SK-N-SH (cell line): ENCODE measurements around the gene ATOSB. TPM values are rescaled to one million over a fixed set of nuclear protein-coding genes. Genes with fewer than 3 reads are reported as not detected.

Experiments used
- CTCF ChIA-PET: fragments of 300-600, 350-600 bp; formaldehyde crosslinking; extraction: SDS; loops from one replicate; lab custom pipeline; 2021; lab: Yijun Ruan, JAX
- POLR2A ChIA-PET: fragments of 350-600 bp; sonication (Branson Sonifier 250); formaldehyde crosslinking; extraction: SDS; loops from one replicate; lab custom pipeline; 2020; ENCODE audit warnings: antibody characterized with exemption, inconsistent platforms; lab: Yijun Ruan, JAX
- DNase-seq: peaks from one replicate; pipeline ENCODE4 v3.0.0; 2012
- H2AFZ ChIP-seq: fragments of 200-600 bp; sonication (generic); 2 replicates; pipeline ENCODE4 v1.8.1; 2016; ENCODE audit warnings: antibody characterized with exemption, mild to moderate bottlenecking, low read depth
- H3F3A ChIP-seq: fragments of 200-600 bp; sonication (generic); replicated peaks from 2 replicates; pipeline ENCODE3; 2016; ENCODE audit warnings: antibody characterized with exemption, mild to moderate bottlenecking; ENCODE audit not compliant: insufficient read depth
- H3K27ac ChIP-seq, 2 experiments: fragments of 200-500 bp in 1 of 2; fragments of 200-600 bp in 1 of 2; sonication (Bioruptor generic) in 1 of 2; sonication (generic), shearing (Covaris generic) in 1 of 2; 2 replicates each; pipeline versions ENCODE4 v1.5.1 to v1.6.1; 2014 to 2016; ENCODE audit warnings: low read depth in 2 of 2, inconsistent platforms in 1 of 2, low read length in 1 of 2, mild to moderate bottlenecking in 1 of 2, mixed read lengths in 1 of 2
- H3K27me3 ChIP-seq: fragments of 200-600 bp; sonication (generic), shearing (Covaris generic); 2 replicates; pipeline ENCODE4 v1.6.1; 2016; ENCODE audit warnings: mixed run types; ENCODE audit not compliant: insufficient read depth
- H3K36me3 ChIP-seq, 2 experiments: fragments of 200-500 bp in 1 of 2; fragments of 200-600 bp in 1 of 2; sonication (Bioruptor generic) in 1 of 2; sonication (generic) in 1 of 2; replicated peaks in 1 of 2; 2 replicates each; pipeline versions ENCODE3 to v1.5.1; 2014 to 2016; ENCODE audit warnings: low read length in 1 of 2, mild to moderate bottlenecking in 1 of 2; ENCODE audit not compliant: insufficient read depth in 2 of 2, control insufficient read depth in 1 of 2
- H3K4me1 ChIP-seq, 2 experiments: fragments of 200-500 bp in 1 of 2; fragments of 200-600 bp in 1 of 2; sonication (Bioruptor generic) in 1 of 2; sonication (generic), shearing (Covaris generic) in 1 of 2; 2 replicates each; pipeline versions ENCODE4 v1.5.1 to v1.6.1; 2014 to 2016; ENCODE audit warnings: low read depth in 1 of 2, low read length in 1 of 2, mixed run types in 1 of 2; ENCODE audit not compliant: insufficient read depth in 2 of 2, control insufficient read depth in 1 of 2
- H3K4me2 ChIP-seq: fragments of 200-600 bp; sonication (generic), shearing (Covaris generic); 2 replicates; pipeline ENCODE4 v1.6.1; 2017; ENCODE audit warnings: mixed run types
- H3K4me3 ChIP-seq, 2 experiments: fragments of 200-500 bp in 1 of 2; fragments of 200-600 bp in 1 of 2; sonication (Bioruptor generic) in 1 of 2; sonication (generic), shearing (Covaris generic) in 1 of 2; 2 replicates each; pipeline versions ENCODE4 v1.5.1 to v1.8.1; 2014 to 2016; ENCODE audit warnings: low read depth in 2 of 2, inconsistent platforms in 1 of 2, low read length in 1 of 2, mild to moderate bottlenecking in 1 of 2, mixed read lengths in 1 of 2, moderate library complexity in 1 of 2
- H3K79me2 ChIP-seq: fragments of 200-600 bp; sonication (generic); 2 replicates; pipeline ENCODE4 v1.8.1; 2017; ENCODE audit warnings: mild to moderate bottlenecking; ENCODE audit not compliant: insufficient read depth
- H3K9ac ChIP-seq: fragments of 200-600 bp; sonication (generic); 2 replicates; pipeline ENCODE4 v1.6.1; 2017; ENCODE audit warnings: mixed run types
- H3K9me2 ChIP-seq: fragments of 200-600 bp; sonication (generic); 2 replicates; pipeline ENCODE4 v1.6.1; 2017; ENCODE audit warnings: mixed run types
- H3K9me3 ChIP-seq: fragments of 200-600 bp; sonication (generic); 2 replicates; pipeline ENCODE4 v1.6.1; 2017; ENCODE audit warnings: mixed run types, mild to moderate bottlenecking, moderate library complexity
- H4K20me1 ChIP-seq: fragments of 200-600 bp; sonication (generic); 2 replicates; pipeline ENCODE4 v1.6.1; 2017; ENCODE audit warnings: mild to moderate bottlenecking, mixed run types; ENCODE audit not compliant: insufficient read depth
- EP300 ChIP-seq, 2 experiments: IDR thresholded peaks; 2 replicates each; pipeline versions ENCODE4 v1.4.0 to v1.6.1; 2012; ENCODE audit warnings: borderline replicate concordance in 1 of 2, low read depth in 1 of 2, low read length in 1 of 2
- FOSL2 ChIP-seq: IDR thresholded peaks from 2 replicates; pipeline ENCODE4 v1.4.0; 2012; ENCODE audit warnings: low read depth, mild to moderate bottlenecking, moderate library complexity, borderline replicate concordance
- GABPA ChIP-seq: IDR thresholded peaks from 2 replicates; pipeline ENCODE4 v1.4.0; 2012; ENCODE audit warnings: low read depth, mild to moderate bottlenecking
- GATA2 ChIP-seq: sonication (generic); formaldehyde crosslinking; IDR thresholded peaks from 2 replicates; pipeline ENCODE4 v1.5.0; 2020; ENCODE audit warnings: mild to moderate bottlenecking, missing genetic modification reagents
- IRF3 ChIP-seq: fragments of 150-350 bp; IDR thresholded peaks from 2 replicates; pipeline ENCODE4 v1.6.1; 2016; ENCODE audit warnings: mild to moderate bottlenecking, low read depth, low read length
- MAX ChIP-seq: IDR thresholded peaks from 2 replicates; pipeline ENCODE4 v1.4.0; 2012; ENCODE audit warnings: low read depth
- MEF2A ChIP-seq: IDR thresholded peaks from 2 replicates; pipeline ENCODE4 v1.4.0; 2012; ENCODE audit warnings: low read depth, borderline replicate concordance
- RCOR1 ChIP-seq: fragments of 150-350 bp; IDR thresholded peaks from 2 replicates; pipeline ENCODE4 v1.6.1; 2017; ENCODE audit warnings: antibody characterized with exemption, low read length
- REST ChIP-seq: IDR thresholded peaks from 2 replicates; pipeline ENCODE4 v1.6.1; 2012; ENCODE audit warnings: mild to moderate bottlenecking, low read depth, low read length, moderate library complexity
- RFX5 ChIP-seq: IDR thresholded peaks from 2 replicates; pipeline ENCODE4 v1.6.1; 2012; ENCODE audit warnings: mild to moderate bottlenecking, improper control_type of control experiment, low read length
- RXRA ChIP-seq: IDR thresholded peaks from 2 replicates; pipeline ENCODE4 v1.4.0; 2012; ENCODE audit warnings: low read depth, mild to moderate bottlenecking, borderline replicate concordance
- SIN3A ChIP-seq: IDR thresholded peaks from 2 replicates; pipeline ENCODE4 v1.6.1; 2012; ENCODE audit warnings: low read depth, mild to moderate bottlenecking, low read length, moderate library complexity, borderline replicate concordance
- TAF1 ChIP-seq: IDR thresholded peaks from 2 replicates; pipeline ENCODE4 v1.6.1; 2012; ENCODE audit warnings: low read depth, mild to moderate bottlenecking, low read length, moderate library complexity, borderline replicate concordance
- TCF12 ChIP-seq: IDR thresholded peaks from 2 replicates; pipeline ENCODE4 v1.4.0; 2012
- TEAD4 ChIP-seq: IDR thresholded peaks from 2 replicates; pipeline ENCODE4 v1.4.0; 2012; ENCODE audit warnings: mild to moderate bottlenecking, borderline replicate concordance; ENCODE audit not compliant: insufficient read depth
- USF2 ChIP-seq: fragments of 150-350 bp; IDR thresholded peaks from 2 replicates; pipeline ENCODE4 v1.6.1; 2017; ENCODE audit warnings: antibody characterized with exemption, low read length, low read depth, borderline replicate concordance
- YY1 ChIP-seq: IDR thresholded peaks from 2 replicates; pipeline ENCODE4 v1.4.0; 2012; ENCODE audit warnings: low read depth, mild to moderate bottlenecking
- ZBTB33 ChIP-seq: IDR thresholded peaks from 2 replicates; pipeline ENCODE4 v1.4.0; 2012; ENCODE audit warnings: low read depth, borderline replicate concordance
- WGBS: methylation state at CpG from one replicate; pipeline ENCODE4 v1.1.6; 2017; ENCODE audit warnings: low lambda C conversion rate; 5-methylcytosine and 5-hydroxymethylcytosine counted together
- polyA plus RNA-seq, 3 experiments: library from polyadenylated mRNA; depleted of rRNA; stranded (reverse); fragments of >200 nt; gene quantifications; 2 replicates each; pipeline ENCODE4 v1.2.3, GENCODE V29; 2012

Gene ATOSB
- polyA plus RNA-seq, 1 of the 3 experiments (the other 2 are of a cell fraction), result 42.6 TPM

- Histone ChIP-seq H4K20me1 (no peaks in the 10 kb centered on the region), H3F3A (peaks cover 12% of the 10 kb centered on the region), H3K9ac (peak overlapping the region; percentile 75), H3K27ac (no peak overlapping the region), H3K9me3 (no peaks in the 10 kb centered on the region), H3K4me2 (peak overlapping the region; percentile 91), H3K9me2 (no peaks in the 10 kb centered on the region), H3K36me3 (peaks cover 6 to 37% of the 10 kb centered on the region in 2 experiments), H3K4me1 (peaks cover 12 to 16% of the 10 kb centered on the region in 2 experiments), H3K79me2 (peaks cover 29% of the 10 kb centered on the region), H3K4me3 (peak overlapping the region in 1 of 2 experiments; percentile 74; a peak in 3 of 4 replicates), H3K27me3 (no peaks in the 10 kb centered on the region), H2AFZ (no peak overlapping the region)
- WGBS, result no CpG with 5 or more reads among the region's 4 CpGs
- CTCF ChIA-PET, result interaction anchor here (1.2 to 2.6 kb wide), 6 partner anchors 12 to 178 kb away, joined by 3 to 12 read pairs (median 8); partner anchors contain the start of genes PIGO and STOML2
- TF ChIP-seq GATA2 (CRISPR knock-in tag), result no peak
- no peak for TF ChIP-seq MEF2A
- TF ChIP-seq RXRA, result no peak
- no peak for TF ChIP-seq IRF3
- TF ChIP-seq TAF1, result no peak
- TF ChIP-seq MAX, result no peak
- POLR2A ChIA-PET, result interaction anchor here (0.6 to 2.9 kb wide), 3 partner anchors 16 to 26 kb away, joined by 4 to 29 read pairs (median 18); partner anchors contain the start of gene STOML2
- no peak for DNase-seq
These were observed 37.6 kb downstream of the ATOSB start for GRCh38 chr9:35078066-35078465.

GRCh38 chr9:35076848-35077247, 38.8 kb downstream of the ATOSB start:
- H3K79me2 ChIP-seq, result peaks cover 30% of the 10 kb centered on the region
- POLR2A ChIA-PET, result no interaction called here
- H3K36me3 ChIP-seq, result peaks cover 6 to 37% of the 10 kb centered on the region in 2 experiments
- H3K4me3 ChIP-seq, result no peak overlapping the region
- no peak overlapping the region for H3K9ac ChIP-seq
- DNase-seq, result no peak
- no peak overlapping the region for H2AFZ ChIP-seq
- WGBS, result 100% methylated on average over 3 of the region's 4 CpGs
- H3K27ac ChIP-seq, result no peak overlapping the region
- no peaks in the 10 kb centered on the region for H3K9me3 ChIP-seq
- no peaks in the 10 kb centered on the region for H3K27me3 ChIP-seq
- H3K4me1 ChIP-seq, result peaks cover 14 to 18% of the 10 kb centered on the region in 2 experiments
- peaks cover 5% of the 10 kb centered on the region; the same call in 1 of the 2 replicates for H4K20me1 ChIP-seq
- no peaks in the 10 kb centered on the region for H3K9me2 ChIP-seq
- CTCF ChIA-PET, result interaction anchor here (0.8 to 2.6 kb wide), 6 partner anchors 11 to 177 kb away, joined by 3 to 12 read pairs (median 5); partner anchors contain the start of genes PIGO and STOML2
- no peak overlapping the region for H3K4me2 ChIP-seq
- H3F3A ChIP-seq, result peaks cover 18% of the 10 kb centered on the region
- TF ChIP-seq USF2, result no peak
- no peak for TF ChIP-seq RXRA
- no peak for TF ChIP-seq ZBTB33
- no peak for TF ChIP-seq RFX5
- no peak for TF ChIP-seq TEAD4
- TF ChIP-seq REST, result no peak
- TF ChIP-seq EP300 (IDR thresholded peaks at IDR 0.05; ENCODE audit: borderline replicate concordance in 1 of 2, low read depth in 1 of 2, low read length in 1 of 2), result no peak
- no peak for TF ChIP-seq SIN3A
- TF ChIP-seq RCOR1, result no peak
- TF ChIP-seq GABPA, result no peak
- no peak for TF ChIP-seq FOSL2
- TF ChIP-seq TCF12, result no peak
- TF ChIP-seq GATA2 (CRISPR knock-in tag), result no peak
- no peak for TF ChIP-seq YY1
- TF ChIP-seq MAX, result no peak
